HG03025 (cell line): ENCODE measurements around the gene ACBD7.

ENCODE experiments used
- ATAC-seq: cut with Tn5 transposase; IDR thresholded peaks from one replicate; pipeline ENCODE4 v1.9.1; 2021; ENCODE audit warnings: mild to moderate bottlenecking, moderate library complexity; ENCODE audit not compliant: unreplicated experiment, low FRiP score

The ACBD7 gene

DNA sequence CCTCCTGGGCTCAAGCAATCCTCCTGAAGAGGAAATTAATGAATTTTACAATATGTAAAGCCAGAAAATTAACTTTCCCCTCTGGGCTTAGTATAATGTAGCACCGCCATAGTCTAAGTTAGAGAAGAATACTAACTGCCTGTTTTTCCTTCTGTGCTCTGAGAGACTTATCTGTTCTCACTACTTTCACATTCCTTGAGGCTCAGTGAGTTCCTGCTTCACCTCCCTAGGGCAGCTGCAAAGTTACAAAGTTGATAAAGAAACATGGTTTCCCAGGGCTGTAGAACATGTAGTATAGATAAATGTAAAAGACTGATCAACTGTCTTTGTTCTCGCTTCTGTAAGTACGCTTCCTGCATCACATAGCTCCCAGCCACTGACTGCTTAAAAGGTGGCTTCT, 60.8 kb downstream of the ACBD7 start:
- no peak for ATAC-seq
